SK-N-SH (cell line): ENCODE data around the gene TTC28. TPM values are rescaled to one million over a fixed set of nuclear protein-coding genes. Genes with fewer than 3 reads are reported as not detected.
"Not testable (repeated sequence)": the region's sequence is repeated elsewhere in the genome, so short reads cannot be mapped to it uniquely, and the experiment has no call there.

ENCODE experiments used
- CTCF ChIA-PET: fragments of 300-600, 350-600 bp; formaldehyde crosslinking; extraction: SDS; loops from one replicate; lab custom pipeline; 2021; lab: Yijun Ruan, JAX
- POLR2A ChIA-PET: fragments of 350-600 bp; sonication (Branson Sonifier 250); formaldehyde crosslinking; extraction: SDS; loops from one replicate; lab custom pipeline; 2020; ENCODE audit warnings: antibody characterized with exemption, inconsistent platforms; lab: Yijun Ruan, JAX
- DNase-seq: peaks from one replicate; pipeline ENCODE4 v3.0.0; 2012
- H2AFZ ChIP-seq: fragments of 200-600 bp; sonication (generic); 2 replicates; pipeline ENCODE4 v1.8.1; 2016; ENCODE audit warnings: antibody characterized with exemption, mild to moderate bottlenecking, low read depth
- H3F3A ChIP-seq: fragments of 200-600 bp; sonication (generic); replicated peaks from 2 replicates; pipeline ENCODE3; 2016; ENCODE audit warnings: antibody characterized with exemption, mild to moderate bottlenecking; ENCODE audit not compliant: insufficient read depth
- H3K27ac ChIP-seq, 2 experiments: fragments of 200-500 bp in 1 of 2; fragments of 200-600 bp in 1 of 2; sonication (Bioruptor generic) in 1 of 2; sonication (generic), shearing (Covaris generic) in 1 of 2; 2 replicates each; pipeline versions ENCODE4 v1.5.1 to v1.6.1; 2014 to 2016; ENCODE audit warnings: low read depth in 2 of 2, inconsistent platforms in 1 of 2, low read length in 1 of 2, mild to moderate bottlenecking in 1 of 2, mixed read lengths in 1 of 2
- H3K27me3 ChIP-seq: fragments of 200-600 bp; sonication (generic), shearing (Covaris generic); 2 replicates; pipeline ENCODE4 v1.6.1; 2016; ENCODE audit warnings: mixed run types; ENCODE audit not compliant: insufficient read depth
- H3K36me3 ChIP-seq, 2 experiments: fragments of 200-500 bp in 1 of 2; fragments of 200-600 bp in 1 of 2; sonication (Bioruptor generic) in 1 of 2; sonication (generic) in 1 of 2; replicated peaks in 1 of 2; 2 replicates each; pipeline versions ENCODE3 to v1.5.1; 2014 to 2016; ENCODE audit warnings: low read length in 1 of 2, mild to moderate bottlenecking in 1 of 2; ENCODE audit not compliant: insufficient read depth in 2 of 2, control insufficient read depth in 1 of 2
- H3K4me1 ChIP-seq, 2 experiments: fragments of 200-500 bp in 1 of 2; fragments of 200-600 bp in 1 of 2; sonication (Bioruptor generic) in 1 of 2; sonication (generic), shearing (Covaris generic) in 1 of 2; 2 replicates each; pipeline versions ENCODE4 v1.5.1 to v1.6.1; 2014 to 2016; ENCODE audit warnings: low read depth in 1 of 2, low read length in 1 of 2, mixed run types in 1 of 2; ENCODE audit not compliant: insufficient read depth in 2 of 2, control insufficient read depth in 1 of 2
- H3K4me2 ChIP-seq: fragments of 200-600 bp; sonication (generic), shearing (Covaris generic); 2 replicates; pipeline ENCODE4 v1.6.1; 2017; ENCODE audit warnings: mixed run types
- H3K4me3 ChIP-seq, 2 experiments: fragments of 200-500 bp in 1 of 2; fragments of 200-600 bp in 1 of 2; sonication (Bioruptor generic) in 1 of 2; sonication (generic), shearing (Covaris generic) in 1 of 2; 2 replicates each; pipeline versions ENCODE4 v1.5.1 to v1.8.1; 2014 to 2016; ENCODE audit warnings: low read depth in 2 of 2, inconsistent platforms in 1 of 2, low read length in 1 of 2, mild to moderate bottlenecking in 1 of 2, mixed read lengths in 1 of 2, moderate library complexity in 1 of 2
- H3K79me2 ChIP-seq: fragments of 200-600 bp; sonication (generic); 2 replicates; pipeline ENCODE4 v1.8.1; 2017; ENCODE audit warnings: mild to moderate bottlenecking; ENCODE audit not compliant: insufficient read depth
- H3K9ac ChIP-seq: fragments of 200-600 bp; sonication (generic); 2 replicates; pipeline ENCODE4 v1.6.1; 2017; ENCODE audit warnings: mixed run types
- H3K9me2 ChIP-seq: fragments of 200-600 bp; sonication (generic); 2 replicates; pipeline ENCODE4 v1.6.1; 2017; ENCODE audit warnings: mixed run types
- H3K9me3 ChIP-seq: fragments of 200-600 bp; sonication (generic); 2 replicates; pipeline ENCODE4 v1.6.1; 2017; ENCODE audit warnings: mixed run types, mild to moderate bottlenecking, moderate library complexity
- H4K20me1 ChIP-seq: fragments of 200-600 bp; sonication (generic); 2 replicates; pipeline ENCODE4 v1.6.1; 2017; ENCODE audit warnings: mild to moderate bottlenecking, mixed run types; ENCODE audit not compliant: insufficient read depth
- CHD2 ChIP-seq: fragments of 150-350 bp; IDR thresholded peaks from 2 replicates; pipeline ENCODE4 v1.6.1; 2018; ENCODE audit warnings: low read length; ENCODE audit not compliant: partially characterized antibody
- EP300 ChIP-seq, 2 experiments: IDR thresholded peaks; 2 replicates each; pipeline versions ENCODE4 v1.4.0 to v1.6.1; 2012; ENCODE audit warnings: borderline replicate concordance in 1 of 2, low read depth in 1 of 2, low read length in 1 of 2
- EZH2phosphoT487 ChIP-seq: fragments of 200-600 bp; sonication (generic); IDR thresholded peaks from 2 replicates; pipeline ENCODE4 v1.6.1; 2017; ENCODE audit warnings: low read depth, mixed run types, mild to moderate bottlenecking, antibody characterized with exemption, moderate library complexity, borderline replicate concordance
- JUND ChIP-seq: IDR thresholded peaks from 2 replicates; pipeline ENCODE4 v1.4.0; 2012
- MEF2A ChIP-seq: IDR thresholded peaks from 2 replicates; pipeline ENCODE4 v1.4.0; 2012; ENCODE audit warnings: low read depth, borderline replicate concordance
- MXI1 ChIP-seq: IDR thresholded peaks from 2 replicates; pipeline ENCODE4 v1.6.1; 2012; ENCODE audit warnings: mild to moderate bottlenecking, low read depth, low read length, improper control_type of control experiment
- NRF1 ChIP-seq: IDR thresholded peaks from 2 replicates; pipeline ENCODE4 v1.6.1; 2012; ENCODE audit warnings: low read depth, mild to moderate bottlenecking, low read length
- RCOR1 ChIP-seq: fragments of 150-350 bp; IDR thresholded peaks from 2 replicates; pipeline ENCODE4 v1.6.1; 2017; ENCODE audit warnings: antibody characterized with exemption, low read length
- RFX5 ChIP-seq: IDR thresholded peaks from 2 replicates; pipeline ENCODE4 v1.6.1; 2012; ENCODE audit warnings: mild to moderate bottlenecking, improper control_type of control experiment, low read length
- TAF1 ChIP-seq: IDR thresholded peaks from 2 replicates; pipeline ENCODE4 v1.6.1; 2012; ENCODE audit warnings: low read depth, mild to moderate bottlenecking, low read length, moderate library complexity, borderline replicate concordance
- WGBS: methylation state at CpG from one replicate; pipeline ENCODE4 v1.1.6; 2017; ENCODE audit warnings: low lambda C conversion rate; 5-methylcytosine and 5-hydroxymethylcytosine counted together
- polyA plus RNA-seq, 3 experiments: library from polyadenylated mRNA; depleted of rRNA; stranded (reverse); fragments of >200 nt; gene quantifications; 2 replicates each; pipeline ENCODE4 v1.2.3, GENCODE V29; 2012
- TF ChIP-seq, protein P1 (sequence below): IDR thresholded peaks from 2 replicates; pipeline ENCODE4 v1.4.0; 2012; ENCODE audit warnings: low read depth
- TF ChIP-seq, protein P2 (sequence below): IDR thresholded peaks from 2 replicates; pipeline ENCODE4; 2012
- TF ChIP-seq, protein P3 (sequence below): IDR thresholded peaks from 2 replicates; pipeline ENCODE4 v1.4.0; 2012; ENCODE audit warnings: low read depth, borderline replicate concordance
- TF ChIP-seq, protein P4 (sequence below): IDR thresholded peaks from 2 replicates; pipeline ENCODE4 v1.6.1; 2012; ENCODE audit warnings: mild to moderate bottlenecking, low read depth, low read length, moderate library complexity

TTC28 gene
- polyA plus RNA-seq, 1 of the 3 experiments (the other 2 are of a cell fraction), result 5.9 TPM

DNA sequence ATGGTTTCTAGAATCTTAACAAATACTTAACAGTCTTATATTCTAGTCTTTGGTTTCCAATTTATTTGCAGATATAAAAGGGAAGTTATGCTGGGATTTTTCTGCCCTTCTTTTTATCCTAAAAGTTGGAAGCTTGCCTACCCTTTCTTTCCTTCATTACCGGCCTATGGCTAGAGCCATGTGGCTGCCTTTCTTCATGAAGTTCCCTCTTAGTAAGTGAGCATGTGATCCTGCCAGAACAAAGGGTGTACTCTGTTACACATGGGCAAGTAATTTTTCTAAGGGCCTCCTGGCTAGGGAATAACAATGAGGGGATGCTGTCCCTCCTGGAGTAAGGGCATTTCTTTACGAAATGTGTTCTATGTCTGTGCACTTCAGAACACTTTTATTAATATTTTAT lies 508.5 kb downstream of the TTC28 start:
- WGBS, result 95% methylated on average over 2 of the region's 2 CpGs
- no peaks in the 10 kb centered on the region for H4K20me1 ChIP-seq
- DNase-seq, result no peak
- POLR2A ChIA-PET, result no interaction called here
- no peaks in the 10 kb centered on the region for H3K27me3 ChIP-seq
- TF ChIP-seq EZH2phosphoT487, result no peak
- no peak for TF ChIP-seq MEF2A
- no peak for TF ChIP-seq MXI1
- TF ChIP-seq RFX5, result no peak
- no peak for TF ChIP-seq TAF1
- TF ChIP-seq, protein P1, sequence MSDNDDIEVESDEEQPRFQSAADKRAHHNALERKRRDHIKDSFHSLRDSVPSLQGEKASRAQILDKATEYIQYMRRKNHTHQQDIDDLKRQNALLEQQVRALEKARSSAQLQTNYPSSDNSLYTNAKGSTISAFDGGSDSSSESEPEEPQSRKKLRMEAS, result peak; percentile 43; the same call in 1 of the 2 replicates
- no peaks in the 10 kb centered on the region for H3K9me2 ChIP-seq
- no peak overlapping the region for H2AFZ ChIP-seq
- H3K4me3 ChIP-seq, result no peak overlapping the region
- no peaks in the 10 kb centered on the region for H3K79me2 ChIP-seq
- H3K4me1 ChIP-seq, result peaks cover 12 to 23% of the 10 kb centered on the region in 2 experiments; a peak in 3 of 4 replicates
- no peak overlapping the region for H3K9ac ChIP-seq
- H3K4me2 ChIP-seq, result no peak overlapping the region
- H3K27ac ChIP-seq, result no peak overlapping the region
- no peaks in the 10 kb centered on the region for H3F3A ChIP-seq
- no peaks in the 10 kb centered on the region for H3K36me3 ChIP-seq
- H3K9me3 ChIP-seq, result no peaks in the 10 kb centered on the region
- CTCF ChIA-PET, result no interaction called here

DNA sequence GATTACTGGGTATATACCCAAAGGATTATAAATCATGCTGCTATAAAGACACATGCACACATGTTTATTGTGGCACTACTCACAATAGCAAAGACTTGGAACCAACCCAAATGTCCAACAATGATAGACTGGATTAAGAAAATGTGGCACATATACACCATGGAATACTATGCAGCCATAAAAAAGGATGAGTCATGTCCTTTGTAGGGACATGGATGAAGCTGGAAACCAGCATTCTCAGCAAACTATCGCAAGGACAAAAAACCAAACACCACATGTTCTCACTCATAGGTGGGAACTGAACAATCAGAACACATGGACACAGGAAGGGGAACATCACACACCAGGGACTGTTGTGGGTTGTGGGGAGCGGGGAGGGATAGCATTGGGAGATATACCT lies 510.3 kb downstream of the TTC28 start:
- H3K9me2 ChIP-seq, H3F3A ChIP-seq, H3K4me2 ChIP-seq, DNase-seq, H3K9me3 ChIP-seq, H2AFZ ChIP-seq, H3K36me3 ChIP-seq, H3K27ac ChIP-seq, POLR2A ChIA-PET, H3K27me3 ChIP-seq, H3K9ac ChIP-seq, CTCF ChIA-PET, H3K4me3 ChIP-seq, H3K79me2 ChIP-seq, H4K20me1 ChIP-seq: not testable (repeated sequence)
- H3K4me1 ChIP-seq, result peaks cover 12 to 23% of the 10 kb centered on the region in 2 experiments; a peak in 3 of 4 replicates
- WGBS, result 94% methylated on average over 2 of the region's 2 CpGs

DNA sequence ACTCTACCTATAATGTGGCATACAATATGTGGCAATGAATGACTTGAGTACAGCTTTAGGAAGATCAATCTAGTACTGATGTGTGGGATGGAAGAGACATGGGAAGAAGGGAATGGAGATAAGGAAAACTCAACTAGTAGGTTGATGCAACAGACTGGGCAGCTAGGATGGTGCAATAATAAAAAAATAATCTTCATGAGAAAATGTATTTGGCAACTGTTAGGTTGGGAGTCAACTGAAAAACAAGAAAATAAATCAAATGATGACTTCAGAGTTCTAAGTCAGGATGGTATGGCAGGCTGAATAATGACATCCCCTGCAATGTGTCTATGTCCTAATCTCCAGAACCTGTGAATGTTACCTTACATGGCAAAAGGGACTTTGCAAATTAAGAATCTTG lies 523.8 kb downstream of the TTC28 start:
- Histone ChIP-seq H2AFZ (no peak overlapping the region), H3K79me2 (no peaks in the 10 kb centered on the region), H3K36me3 (no peaks in the 10 kb centered on the region), H3K4me3 (no peak overlapping the region), H3K27me3 (no peaks in the 10 kb centered on the region), H3K27ac (no peak overlapping the region), H3K9me3 (no peaks in the 10 kb centered on the region), H3K4me1 (peaks cover 0 to 14% of the 10 kb centered on the region in 2 experiments; a peak in 2 of 4 replicates), H4K20me1 (no peaks in the 10 kb centered on the region), H3F3A (peaks cover 3% of the 10 kb centered on the region), H3K9me2 (no peaks in the 10 kb centered on the region), H3K9ac (no peak overlapping the region), H3K4me2 (no peak overlapping the region)
- CTCF ChIA-PET, result interaction anchor here (0.6 to 2.4 kb wide), 5 partner anchors 43 to 832 kb away, joined by 3 to 7 read pairs (median 3); no protein-coding TSS in a partner anchor
- POLR2A ChIA-PET, result no interaction called here
- no peak for DNase-seq
- TF ChIP-seq JUND (no peak), EP300 (IDR thresholded peaks at IDR 0.05; ENCODE audit: borderline replicate concordance in 1 of 2, low read depth in 1 of 2, low read length in 1 of 2) (no peak), CHD2 (no peak), NRF1 (no peak), RCOR1 (no peak)
- TF ChIP-seq, protein P2, sequence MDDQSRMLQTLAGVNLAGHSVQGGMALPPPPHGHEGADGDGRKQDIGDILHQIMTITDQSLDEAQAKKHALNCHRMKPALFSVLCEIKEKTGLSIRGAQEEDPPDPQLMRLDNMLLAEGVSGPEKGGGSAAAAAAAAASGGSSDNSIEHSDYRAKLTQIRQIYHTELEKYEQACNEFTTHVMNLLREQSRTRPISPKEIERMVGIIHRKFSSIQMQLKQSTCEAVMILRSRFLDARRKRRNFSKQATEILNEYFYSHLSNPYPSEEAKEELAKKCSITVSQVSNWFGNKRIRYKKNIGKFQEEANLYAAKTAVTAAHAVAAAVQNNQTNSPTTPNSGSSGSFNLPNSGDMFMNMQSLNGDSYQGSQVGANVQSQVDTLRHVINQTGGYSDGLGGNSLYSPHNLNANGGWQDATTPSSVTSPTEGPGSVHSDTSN, result no peak
- TF ChIP-seq, protein P3, sequence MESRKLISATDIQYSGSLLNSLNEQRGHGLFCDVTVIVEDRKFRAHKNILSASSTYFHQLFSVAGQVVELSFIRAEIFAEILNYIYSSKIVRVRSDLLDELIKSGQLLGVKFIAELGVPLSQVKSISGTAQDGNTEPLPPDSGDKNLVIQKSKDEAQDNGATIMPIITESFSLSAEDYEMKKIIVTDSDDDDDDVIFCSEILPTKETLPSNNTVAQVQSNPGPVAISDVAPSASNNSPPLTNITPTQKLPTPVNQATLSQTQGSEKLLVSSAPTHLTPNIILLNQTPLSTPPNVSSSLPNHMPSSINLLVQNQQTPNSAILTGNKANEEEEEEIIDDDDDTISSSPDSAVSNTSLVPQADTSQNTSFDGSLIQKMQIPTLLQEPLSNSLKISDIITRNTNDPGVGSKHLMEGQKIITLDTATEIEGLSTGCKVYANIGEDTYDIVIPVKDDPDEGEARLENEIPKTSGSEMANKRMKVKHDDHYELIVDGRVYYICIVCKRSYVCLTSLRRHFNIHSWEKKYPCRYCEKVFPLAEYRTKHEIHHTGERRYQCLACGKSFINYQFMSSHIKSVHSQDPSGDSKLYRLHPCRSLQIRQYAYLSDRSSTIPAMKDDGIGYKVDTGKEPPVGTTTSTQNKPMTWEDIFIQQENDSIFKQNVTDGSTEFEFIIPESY, result no peak
- TF ChIP-seq, protein P4, sequence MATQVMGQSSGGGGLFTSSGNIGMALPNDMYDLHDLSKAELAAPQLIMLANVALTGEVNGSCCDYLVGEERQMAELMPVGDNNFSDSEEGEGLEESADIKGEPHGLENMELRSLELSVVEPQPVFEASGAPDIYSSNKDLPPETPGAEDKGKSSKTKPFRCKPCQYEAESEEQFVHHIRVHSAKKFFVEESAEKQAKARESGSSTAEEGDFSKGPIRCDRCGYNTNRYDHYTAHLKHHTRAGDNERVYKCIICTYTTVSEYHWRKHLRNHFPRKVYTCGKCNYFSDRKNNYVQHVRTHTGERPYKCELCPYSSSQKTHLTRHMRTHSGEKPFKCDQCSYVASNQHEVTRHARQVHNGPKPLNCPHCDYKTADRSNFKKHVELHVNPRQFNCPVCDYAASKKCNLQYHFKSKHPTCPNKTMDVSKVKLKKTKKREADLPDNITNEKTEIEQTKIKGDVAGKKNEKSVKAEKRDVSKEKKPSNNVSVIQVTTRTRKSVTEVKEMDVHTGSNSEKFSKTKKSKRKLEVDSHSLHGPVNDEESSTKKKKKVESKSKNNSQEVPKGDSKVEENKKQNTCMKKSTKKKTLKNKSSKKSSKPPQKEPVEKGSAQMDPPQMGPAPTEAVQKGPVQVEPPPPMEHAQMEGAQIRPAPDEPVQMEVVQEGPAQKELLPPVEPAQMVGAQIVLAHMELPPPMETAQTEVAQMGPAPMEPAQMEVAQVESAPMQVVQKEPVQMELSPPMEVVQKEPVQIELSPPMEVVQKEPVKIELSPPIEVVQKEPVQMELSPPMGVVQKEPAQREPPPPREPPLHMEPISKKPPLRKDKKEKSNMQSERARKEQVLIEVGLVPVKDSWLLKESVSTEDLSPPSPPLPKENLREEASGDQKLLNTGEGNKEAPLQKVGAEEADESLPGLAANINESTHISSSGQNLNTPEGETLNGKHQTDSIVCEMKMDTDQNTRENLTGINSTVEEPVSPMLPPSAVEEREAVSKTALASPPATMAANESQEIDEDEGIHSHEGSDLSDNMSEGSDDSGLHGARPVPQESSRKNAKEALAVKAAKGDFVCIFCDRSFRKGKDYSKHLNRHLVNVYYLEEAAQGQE, result no peak
